ENCODE results near the gene DPYSL3.

DNA sequence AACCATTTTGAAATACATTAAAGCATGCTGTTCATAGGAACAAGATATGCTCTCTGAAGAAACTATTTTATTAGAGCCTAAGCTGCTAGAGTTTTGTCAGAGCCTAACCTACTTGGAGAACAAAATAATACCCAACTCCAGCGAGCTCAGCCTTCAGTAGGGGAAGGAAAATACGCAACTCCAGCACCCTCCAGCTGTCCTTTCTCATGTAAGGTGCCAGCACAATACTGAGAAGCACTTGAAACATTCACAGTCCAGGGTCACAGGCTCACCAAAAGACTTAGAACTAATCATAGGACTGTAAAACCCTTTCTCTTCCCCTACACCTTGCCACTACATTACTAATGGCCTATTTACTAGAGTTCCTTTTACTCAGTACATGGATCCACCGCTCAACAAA, 18.9 kb downstream of the DPYSL3 start:
- TF ChIP-seq, protein P1, sequence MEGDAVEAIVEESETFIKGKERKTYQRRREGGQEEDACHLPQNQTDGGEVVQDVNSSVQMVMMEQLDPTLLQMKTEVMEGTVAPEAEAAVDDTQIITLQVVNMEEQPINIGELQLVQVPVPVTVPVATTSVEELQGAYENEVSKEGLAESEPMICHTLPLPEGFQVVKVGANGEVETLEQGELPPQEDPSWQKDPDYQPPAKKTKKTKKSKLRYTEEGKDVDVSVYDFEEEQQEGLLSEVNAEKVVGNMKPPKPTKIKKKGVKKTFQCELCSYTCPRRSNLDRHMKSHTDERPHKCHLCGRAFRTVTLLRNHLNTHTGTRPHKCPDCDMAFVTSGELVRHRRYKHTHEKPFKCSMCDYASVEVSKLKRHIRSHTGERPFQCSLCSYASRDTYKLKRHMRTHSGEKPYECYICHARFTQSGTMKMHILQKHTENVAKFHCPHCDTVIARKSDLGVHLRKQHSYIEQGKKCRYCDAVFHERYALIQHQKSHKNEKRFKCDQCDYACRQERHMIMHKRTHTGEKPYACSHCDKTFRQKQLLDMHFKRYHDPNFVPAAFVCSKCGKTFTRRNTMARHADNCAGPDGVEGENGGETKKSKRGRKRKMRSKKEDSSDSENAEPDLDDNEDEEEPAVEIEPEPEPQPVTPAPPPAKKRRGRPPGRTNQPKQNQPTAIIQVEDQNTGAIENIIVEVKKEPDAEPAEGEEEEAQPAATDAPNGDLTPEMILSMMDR (IDR thresholded peaks at IDR 0.05), result no peak
- TF ChIP-seq POLR2AphosphoS5 (IDR thresholded peaks at IDR 0.05), result no peak
- TF ChIP-seq POLR2A (IDR thresholded peaks at IDR 0.05), result no peak
- TF ChIP-seq EP300 (IDR thresholded peaks at IDR 0.05), result no peak

All from gastroesophageal sphincter (tissue), 3 donors.